ENCODE results near the gene BOD1.

Gene BOD1

DNA sequence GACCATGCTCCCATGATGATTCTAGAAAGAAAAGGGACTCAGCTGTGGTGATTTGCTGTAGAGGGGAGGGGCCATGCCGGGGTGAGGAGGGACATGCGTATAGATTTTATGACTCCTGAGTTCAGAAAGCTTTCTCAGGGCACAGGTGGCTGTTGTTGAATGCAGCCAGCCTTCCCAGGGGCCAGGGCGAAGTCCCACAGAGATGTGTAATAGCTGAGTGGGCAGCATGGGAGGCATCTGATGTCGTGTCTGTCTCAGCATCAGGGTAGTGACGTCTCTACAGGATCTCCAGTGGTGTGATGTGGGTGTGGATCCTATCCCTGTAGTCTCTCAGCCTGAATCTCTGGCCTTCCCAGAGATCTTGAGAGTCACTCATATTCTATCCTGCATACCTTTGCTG lies 7.8 kb upstream of the BOD1 start:
- DNase-seq (ENCODE audit: low read depth in 1 of 2, low spot score in 1 of 2), result no peak
- no peak for TF ChIP-seq POLR2AphosphoS5 (IDR thresholded peaks at IDR 0.05; ENCODE audit: low read depth)
- TF ChIP-seq SPI1 (IDR thresholded peaks at IDR 0.05; ENCODE audit: borderline replicate concordance, low read depth), result no peak
- no peak for TF ChIP-seq GABPA (IDR thresholded peaks at IDR 0.05; ENCODE audit: low read depth)
- TF ChIP-seq, protein P1, sequence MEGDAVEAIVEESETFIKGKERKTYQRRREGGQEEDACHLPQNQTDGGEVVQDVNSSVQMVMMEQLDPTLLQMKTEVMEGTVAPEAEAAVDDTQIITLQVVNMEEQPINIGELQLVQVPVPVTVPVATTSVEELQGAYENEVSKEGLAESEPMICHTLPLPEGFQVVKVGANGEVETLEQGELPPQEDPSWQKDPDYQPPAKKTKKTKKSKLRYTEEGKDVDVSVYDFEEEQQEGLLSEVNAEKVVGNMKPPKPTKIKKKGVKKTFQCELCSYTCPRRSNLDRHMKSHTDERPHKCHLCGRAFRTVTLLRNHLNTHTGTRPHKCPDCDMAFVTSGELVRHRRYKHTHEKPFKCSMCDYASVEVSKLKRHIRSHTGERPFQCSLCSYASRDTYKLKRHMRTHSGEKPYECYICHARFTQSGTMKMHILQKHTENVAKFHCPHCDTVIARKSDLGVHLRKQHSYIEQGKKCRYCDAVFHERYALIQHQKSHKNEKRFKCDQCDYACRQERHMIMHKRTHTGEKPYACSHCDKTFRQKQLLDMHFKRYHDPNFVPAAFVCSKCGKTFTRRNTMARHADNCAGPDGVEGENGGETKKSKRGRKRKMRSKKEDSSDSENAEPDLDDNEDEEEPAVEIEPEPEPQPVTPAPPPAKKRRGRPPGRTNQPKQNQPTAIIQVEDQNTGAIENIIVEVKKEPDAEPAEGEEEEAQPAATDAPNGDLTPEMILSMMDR (IDR thresholded peaks at IDR 0.05; ENCODE audit: insufficient read depth, low read length), result no peak
- TF ChIP-seq, protein P2, sequence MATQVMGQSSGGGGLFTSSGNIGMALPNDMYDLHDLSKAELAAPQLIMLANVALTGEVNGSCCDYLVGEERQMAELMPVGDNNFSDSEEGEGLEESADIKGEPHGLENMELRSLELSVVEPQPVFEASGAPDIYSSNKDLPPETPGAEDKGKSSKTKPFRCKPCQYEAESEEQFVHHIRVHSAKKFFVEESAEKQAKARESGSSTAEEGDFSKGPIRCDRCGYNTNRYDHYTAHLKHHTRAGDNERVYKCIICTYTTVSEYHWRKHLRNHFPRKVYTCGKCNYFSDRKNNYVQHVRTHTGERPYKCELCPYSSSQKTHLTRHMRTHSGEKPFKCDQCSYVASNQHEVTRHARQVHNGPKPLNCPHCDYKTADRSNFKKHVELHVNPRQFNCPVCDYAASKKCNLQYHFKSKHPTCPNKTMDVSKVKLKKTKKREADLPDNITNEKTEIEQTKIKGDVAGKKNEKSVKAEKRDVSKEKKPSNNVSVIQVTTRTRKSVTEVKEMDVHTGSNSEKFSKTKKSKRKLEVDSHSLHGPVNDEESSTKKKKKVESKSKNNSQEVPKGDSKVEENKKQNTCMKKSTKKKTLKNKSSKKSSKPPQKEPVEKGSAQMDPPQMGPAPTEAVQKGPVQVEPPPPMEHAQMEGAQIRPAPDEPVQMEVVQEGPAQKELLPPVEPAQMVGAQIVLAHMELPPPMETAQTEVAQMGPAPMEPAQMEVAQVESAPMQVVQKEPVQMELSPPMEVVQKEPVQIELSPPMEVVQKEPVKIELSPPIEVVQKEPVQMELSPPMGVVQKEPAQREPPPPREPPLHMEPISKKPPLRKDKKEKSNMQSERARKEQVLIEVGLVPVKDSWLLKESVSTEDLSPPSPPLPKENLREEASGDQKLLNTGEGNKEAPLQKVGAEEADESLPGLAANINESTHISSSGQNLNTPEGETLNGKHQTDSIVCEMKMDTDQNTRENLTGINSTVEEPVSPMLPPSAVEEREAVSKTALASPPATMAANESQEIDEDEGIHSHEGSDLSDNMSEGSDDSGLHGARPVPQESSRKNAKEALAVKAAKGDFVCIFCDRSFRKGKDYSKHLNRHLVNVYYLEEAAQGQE (IDR thresholded peaks at IDR 0.05; ENCODE audit: insufficient replicate concordance, low read depth), result no peak
- Histone ChIP-seq H3K4me3 (replicated peaks; ENCODE audit: insufficient read depth, low read length) (no peak overlapping the region), H3K27ac (replicated peaks) (no peak overlapping the region), H3K27me3 (ENCODE audit: insufficient read depth, poor library complexity, severe bottlenecking) (no peaks in the 10 kb centered on the region)

DNA sequence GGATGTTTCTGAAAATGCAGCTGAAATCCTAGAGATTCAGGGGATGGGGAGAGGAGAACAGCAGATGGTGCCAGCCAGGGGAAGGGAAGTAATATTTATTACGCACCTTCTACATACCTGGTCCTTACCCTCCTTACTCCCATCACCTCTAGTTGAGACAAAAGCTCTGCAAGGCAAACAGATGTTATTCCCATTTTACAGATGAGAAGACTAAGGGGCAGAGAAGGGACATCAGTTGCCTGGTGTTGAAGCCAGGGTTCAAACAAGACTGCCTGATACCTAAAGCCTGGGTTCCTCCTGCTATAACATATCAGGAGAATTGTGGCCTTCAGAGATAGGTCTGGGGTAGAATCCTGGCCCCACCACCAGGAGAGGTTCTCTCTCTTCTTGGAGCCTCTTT lies 7.3 kb upstream of the BOD1 start:
- H3K27ac ChIP-seq (replicated peaks), result no peak overlapping the region
- no peaks in the 10 kb centered on the region for H3K27me3 ChIP-seq (ENCODE audit: insufficient read depth, poor library complexity, severe bottlenecking)
- no peak for DNase-seq (ENCODE audit: low read depth in 1 of 2, low spot score in 1 of 2)

DNA sequence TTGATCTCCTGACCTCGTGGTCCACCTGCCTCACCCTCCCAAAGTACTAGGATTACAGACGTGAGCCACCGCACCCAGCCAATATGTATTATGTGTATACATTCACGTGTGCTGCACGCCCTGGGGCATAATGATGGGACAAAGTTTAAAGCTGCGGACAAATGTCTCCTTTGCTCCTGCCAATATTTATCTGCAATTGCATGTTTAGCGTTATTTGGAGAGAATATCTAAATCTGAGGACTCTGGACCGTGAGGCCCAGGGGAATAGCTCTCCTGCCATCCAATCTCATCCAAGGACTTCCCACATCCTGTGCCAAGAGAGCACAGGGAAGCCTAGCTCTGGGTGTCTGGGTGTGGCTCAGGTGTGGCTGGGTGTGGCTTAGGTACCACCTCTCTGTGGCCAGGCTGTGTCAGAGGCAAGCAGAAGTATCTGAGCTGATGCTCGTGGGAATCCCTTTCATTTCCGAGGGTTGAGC lies 6.9 kb upstream of the BOD1 start:
- Histone ChIP-seq H3K4me3 (replicated peaks; ENCODE audit: insufficient read depth, low read length) (no peak overlapping the region), H3K27ac (replicated peaks) (no peak overlapping the region), H3K27me3 (ENCODE audit: insufficient read depth, poor library complexity, severe bottlenecking) (no peaks in the 10 kb centered on the region)
- no peak for DNase-seq (ENCODE audit: low read depth in 1 of 2, low spot score in 1 of 2)
- TF ChIP-seq POLR2AphosphoS5 (IDR thresholded peaks at IDR 0.05; ENCODE audit: low read depth) (no peak), SPI1 (IDR thresholded peaks at IDR 0.05; ENCODE audit: borderline replicate concordance, low read depth) (no peak), GABPA (IDR thresholded peaks at IDR 0.05; ENCODE audit: low read depth) (no peak)
- TF ChIP-seq, protein P1 (IDR thresholded peaks at IDR 0.05; ENCODE audit: insufficient read depth, low read length), result no peak
- TF ChIP-seq, protein P2 (IDR thresholded peaks at IDR 0.05; ENCODE audit: insufficient replicate concordance, low read depth), result no peak

More for the DNA sequence above, 7.3 kb upstream of the BOD1 start:
- H3K4me3 ChIP-seq (replicated peaks; ENCODE audit: insufficient read depth, low read length), result no peak overlapping the region
- TF ChIP-seq SPI1 (IDR thresholded peaks at IDR 0.05; ENCODE audit: borderline replicate concordance, low read depth) (no peak), POLR2AphosphoS5 (IDR thresholded peaks at IDR 0.05; ENCODE audit: low read depth) (no peak), GABPA (IDR thresholded peaks at IDR 0.05; ENCODE audit: low read depth) (no peak)
- TF ChIP-seq, protein P1 (IDR thresholded peaks at IDR 0.05; ENCODE audit: insufficient read depth, low read length), result no peak
- TF ChIP-seq, protein P2 (IDR thresholded peaks at IDR 0.05; ENCODE audit: insufficient replicate concordance, low read depth), result no peak

All from HL-60 (cell line).